ENCODE data around the gene KIF4B. TPM values are rescaled to one million over a fixed set of nuclear protein-coding genes. Genes with fewer than 3 reads are reported as not detected.
A peak's percentile ranks its signal among the peaks of the same experiment; 100 is the strongest.

Gene KIF4B
- total and polyA plus RNA-seq, 2 donors (not counting 3 experiments of a cell fraction or from before 2014, with no cell fraction given): 0.44 TPM; not detected in 1

DNA sequence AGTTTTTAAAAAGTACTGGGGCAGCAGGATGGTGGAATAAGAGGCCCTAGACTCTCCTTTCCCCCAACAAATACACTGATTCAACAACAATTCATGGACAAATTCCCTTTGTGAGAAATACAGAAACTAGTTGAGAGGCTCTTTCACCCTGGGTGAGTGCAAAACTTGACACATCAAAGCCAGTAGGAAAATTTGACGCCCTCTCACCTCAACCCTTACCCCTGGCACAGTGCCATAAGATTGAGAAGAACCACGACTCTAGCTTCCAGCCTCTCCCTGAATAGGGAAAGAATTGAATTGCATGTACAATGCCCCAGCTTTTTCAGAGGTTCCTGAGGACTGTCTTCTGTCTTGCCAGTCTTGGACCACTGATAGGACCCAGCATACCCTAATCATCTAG lies 12.3 kb downstream of the KIF4B start:
- FAIRE-seq (no peak), DNase-seq (ENCODE audit: low read depth, low spot score) (no peak)
- Histone ChIP-seq H3K27me3 (ENCODE audit: control insufficient read depth in 2 of 2, insufficient read depth in 2 of 2, low read length in 2 of 2) (no peaks in the 10 kb centered on the region), H3K79me2 (ENCODE audit: control insufficient read depth, insufficient read depth, low read length) (no peaks in the 10 kb centered on the region), H3K9me1 (replicated peaks; ENCODE audit: control insufficient read depth, extremely low read depth, insufficient read depth, low read length) (no peaks in the 10 kb centered on the region), H3K9me3 (replicated peaks; ENCODE audit: control insufficient read depth, insufficient read depth, low read length) (no peaks in the 10 kb centered on the region), H3K36me3 (ENCODE audit: control insufficient read depth in 2 of 2, extremely low read depth in 1 of 2, insufficient read depth in 2 of 2, low read length in 2 of 2) (no peaks in the 10 kb centered on the region), H4K20me1 (replicated peaks; ENCODE audit: control insufficient read depth, extremely low read depth, insufficient read depth, low read length) (no peaks in the 10 kb centered on the region), H3K4me2 (ENCODE audit: insufficient read depth, low read length) (no peak overlapping the region), H3K4me1 (ENCODE audit: control insufficient read depth, extremely low read depth, insufficient read depth, low read length) (no peaks in the 10 kb centered on the region), H2AFZ (ENCODE audit: low read depth, low read length) (no peak overlapping the region), H3K4me3 (replicated peaks in 1 of 3; ENCODE audit: insufficient read depth in 1 of 3, low read depth in 1 of 3, low read length in 3 of 3) (no peak overlapping the region), H3K27ac (ENCODE audit: insufficient read depth, low read depth, low read length) (no peak overlapping the region), H3K9ac (replicated peaks; ENCODE audit: extremely low read depth, insufficient read depth, low read length) (no peak overlapping the region)
- BruUV-seq (replicated peaks): no TSS peak
- intact Hi-C loops (cut with micrococcal nuclease) (no loop called here), dilution Hi-C loops (cut with MboI; ENCODE audit: extremely low pct_ligation_motif_present, low sequenced_read_pairs) (no loop called here)
- ChIA-PET POLR2A (no interaction called here), CTCF (interaction anchor here (0.8 to 5.0 kb wide), 4 partner anchors 30 to 81 kb away, joined by 3 to 191 read pairs (median 32); no protein-coding TSS in a partner anchor)
- TF ChIP-seq MAX (IDR thresholded peaks at IDR 0.05; ENCODE audit: insufficient read depth, insufficient read length) (no peak), POLR2AphosphoS5 (IDR thresholded peaks at IDR 0.05; ENCODE audit: insufficient read depth, low read depth, low read length) (no peak)

DNA sequence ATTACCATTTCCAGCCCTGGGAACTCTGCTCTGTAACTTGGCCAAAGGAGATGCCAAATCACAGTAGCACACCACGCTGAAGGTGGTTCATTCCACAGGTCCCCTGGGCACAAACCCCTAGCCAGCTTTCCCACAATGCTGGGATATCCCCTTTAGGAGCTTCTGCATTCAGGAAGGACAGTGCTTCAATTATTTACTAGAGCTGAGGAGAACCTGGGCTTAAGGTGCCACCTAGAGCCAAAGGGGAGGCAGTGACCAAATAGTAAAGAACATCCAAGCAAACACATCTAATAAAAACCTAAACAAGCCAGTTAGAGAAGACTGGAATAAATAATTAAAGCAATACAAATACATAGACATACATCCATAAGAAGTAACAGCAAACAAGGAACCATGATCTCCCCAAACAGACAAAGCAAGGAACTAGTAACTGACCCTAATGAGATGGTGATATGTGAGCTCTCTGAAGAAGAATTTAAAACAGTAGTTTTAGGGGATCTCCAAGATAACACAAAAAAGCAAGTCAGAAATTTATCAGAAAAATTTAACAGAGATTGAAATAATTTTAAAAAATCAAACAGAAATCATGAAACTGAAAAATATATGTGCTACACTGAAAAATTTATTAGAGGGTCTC lies 14.6 kb downstream of the KIF4B start:
- CTCF ChIA-PET: interaction anchor here (0.7 to 5.0 kb wide), 23 partner anchors 9 to 377 kb away, joined by 3 to 191 read pairs (median 5); no protein-coding TSS in a partner anchor
- no peak for FAIRE-seq

More for the DNA sequence above, 14.6 kb downstream of the KIF4B start:
- TF ChIP-seq EZH2 (IDR thresholded peaks at IDR 0.05; ENCODE audit: borderline replicate concordance, low read depth, low read length, severe bottlenecking): no peak
- TF ChIP-seq, protein P1, sequence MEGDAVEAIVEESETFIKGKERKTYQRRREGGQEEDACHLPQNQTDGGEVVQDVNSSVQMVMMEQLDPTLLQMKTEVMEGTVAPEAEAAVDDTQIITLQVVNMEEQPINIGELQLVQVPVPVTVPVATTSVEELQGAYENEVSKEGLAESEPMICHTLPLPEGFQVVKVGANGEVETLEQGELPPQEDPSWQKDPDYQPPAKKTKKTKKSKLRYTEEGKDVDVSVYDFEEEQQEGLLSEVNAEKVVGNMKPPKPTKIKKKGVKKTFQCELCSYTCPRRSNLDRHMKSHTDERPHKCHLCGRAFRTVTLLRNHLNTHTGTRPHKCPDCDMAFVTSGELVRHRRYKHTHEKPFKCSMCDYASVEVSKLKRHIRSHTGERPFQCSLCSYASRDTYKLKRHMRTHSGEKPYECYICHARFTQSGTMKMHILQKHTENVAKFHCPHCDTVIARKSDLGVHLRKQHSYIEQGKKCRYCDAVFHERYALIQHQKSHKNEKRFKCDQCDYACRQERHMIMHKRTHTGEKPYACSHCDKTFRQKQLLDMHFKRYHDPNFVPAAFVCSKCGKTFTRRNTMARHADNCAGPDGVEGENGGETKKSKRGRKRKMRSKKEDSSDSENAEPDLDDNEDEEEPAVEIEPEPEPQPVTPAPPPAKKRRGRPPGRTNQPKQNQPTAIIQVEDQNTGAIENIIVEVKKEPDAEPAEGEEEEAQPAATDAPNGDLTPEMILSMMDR (IDR thresholded peaks at IDR 0.05; ENCODE audit: extremely low read depth in 1 of 2, insufficient read depth in 1 of 2, low read depth in 1 of 2, low read length in 2 of 2): peak; percentile 22 to 28
- no peak for TF ChIP-seq POLR2AphosphoS5 (IDR thresholded peaks at IDR 0.05; ENCODE audit: insufficient read depth, low read depth, low read length)
- POLR2A ChIA-PET: interaction anchor here (0.7 kb wide), 1 partner anchor 25 kb away, joined by 3 read pairs; no protein-coding TSS in a partner anchor
- Histone ChIP-seq H3K9me1 (replicated peaks; ENCODE audit: control insufficient read depth, extremely low read depth, insufficient read depth, low read length) (no peaks in the 10 kb centered on the region), H3K27ac (ENCODE audit: insufficient read depth, low read depth, low read length) (no peak overlapping the region), H2AFZ (ENCODE audit: low read depth, low read length) (no peak overlapping the region), H3K9ac (replicated peaks; ENCODE audit: extremely low read depth, insufficient read depth, low read length) (no peak overlapping the region), H4K20me1 (replicated peaks; ENCODE audit: control insufficient read depth, extremely low read depth, insufficient read depth, low read length) (no peaks in the 10 kb centered on the region), H3K4me1 (ENCODE audit: control insufficient read depth, extremely low read depth, insufficient read depth, low read length) (no peaks in the 10 kb centered on the region), H3K4me3 (replicated peaks in 1 of 3; ENCODE audit: insufficient read depth in 1 of 3, low read depth in 1 of 3, low read length in 3 of 3) (no peak overlapping the region), H3K27me3 (ENCODE audit: control insufficient read depth in 2 of 2, insufficient read depth in 2 of 2, low read length in 2 of 2) (no peaks in the 10 kb centered on the region), H3K4me2 (ENCODE audit: insufficient read depth, low read length) (no peak overlapping the region), H3K36me3 (ENCODE audit: control insufficient read depth in 2 of 2, extremely low read depth in 1 of 2, insufficient read depth in 2 of 2, low read length in 2 of 2) (no peaks in the 10 kb centered on the region), H3K9me3 (replicated peaks; ENCODE audit: control insufficient read depth, insufficient read depth, low read length) (no peaks in the 10 kb centered on the region), H3K79me2 (ENCODE audit: control insufficient read depth, insufficient read depth, low read length) (no peaks in the 10 kb centered on the region)
- intact Hi-C loops (cut with micrococcal nuclease): loop anchor here (1.0 kb wide), 3 partner anchors 56 to 83 kb away; no protein-coding TSS in a partner anchor
- dilution Hi-C loops (cut with MboI; ENCODE audit: extremely low pct_ligation_motif_present, low sequenced_read_pairs): no loop called here
- BruUV-seq (replicated peaks): no TSS peak
- peak; percentile 20 for DNase-seq (ENCODE audit: low read depth, low spot score)
